ENCODE data around the gene CNNM1.

CNNM1 gene

DNA sequence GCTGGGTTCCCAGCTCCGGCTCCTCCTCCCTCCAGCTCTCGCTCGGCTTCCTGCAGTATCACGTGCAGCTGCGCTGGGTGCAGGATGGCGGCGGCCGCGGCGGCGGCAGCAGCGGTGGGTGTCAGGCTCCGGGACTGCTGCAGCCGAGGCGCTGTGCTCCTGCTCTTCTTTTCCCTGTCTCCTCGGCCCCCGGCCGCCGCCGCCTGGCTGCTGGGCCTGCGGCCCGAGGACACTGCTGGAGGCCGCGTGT lies at the start of gene CNNM1:
TSS of gene CNNM1 (plus strand) at position 53 of the 250 bp plus-strand sequence. CDS start at position 85, 32 bp downstream.
- Mint-ChIP-seq H3K9me3 (peaks cover 0 to 2% of the 10 kb centered on the region in 2 donors), H3K4me3 (peak within 1 kb of the TSS; percentile 56 to 63), H3K36me3 (no peaks in the 10 kb centered on the region), H3K27ac (no peak within 1 kb of the TSS), H3K4me1 (peaks cover 2 to 19% of the 10 kb centered on the region in 2 donors), H3K27me3 (peaks cover 32 to 45% of the 10 kb centered on the region in 2 donors)
- ATAC-seq (replicated peaks): peak; percentile 67 to 71
- DNase-seq: peak; percentile 6

DNA sequence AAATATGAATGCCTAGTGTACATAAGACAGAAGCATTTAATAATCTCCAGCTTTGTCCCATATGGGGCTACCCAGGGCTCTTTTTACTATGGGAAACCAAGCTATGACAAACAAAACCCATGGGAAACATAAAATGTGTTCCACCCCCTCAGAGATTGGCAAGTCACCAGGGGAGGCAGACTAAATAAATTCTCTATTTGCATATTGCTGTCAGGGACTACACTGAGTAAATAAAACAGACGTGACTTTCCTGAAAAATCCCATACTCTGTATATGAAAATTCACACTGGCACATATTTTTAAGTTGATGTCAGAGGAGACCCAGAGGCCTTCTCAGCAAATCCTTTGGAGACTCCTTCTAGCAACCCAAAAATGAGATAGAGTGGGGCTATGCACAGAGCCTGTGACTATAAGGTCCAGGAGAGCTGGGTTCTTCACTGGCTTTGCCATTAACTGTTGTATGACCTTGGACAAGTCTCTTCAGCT lies 49.5 kb upstream of the CNNM1 start:
- DNase-seq (no peak), ATAC-seq (replicated peaks) (no peak)
- peaks cover 0 to 2% of the 10 kb centered on the region in 2 donors for H3K36me3 Mint-ChIP-seq
- no peak overlapping the region for H3K4me3 Mint-ChIP-seq
- H3K4me1 Mint-ChIP-seq: no peaks in the 10 kb centered on the region
- H3K27me3 Mint-ChIP-seq: peaks cover 32 to 60% of the 10 kb centered on the region in 2 donors
- H3K27ac Mint-ChIP-seq: no peak overlapping the region
- H3K9me3 Mint-ChIP-seq: peaks cover 9 to 10% of the 10 kb centered on the region in 2 donors

DNA sequence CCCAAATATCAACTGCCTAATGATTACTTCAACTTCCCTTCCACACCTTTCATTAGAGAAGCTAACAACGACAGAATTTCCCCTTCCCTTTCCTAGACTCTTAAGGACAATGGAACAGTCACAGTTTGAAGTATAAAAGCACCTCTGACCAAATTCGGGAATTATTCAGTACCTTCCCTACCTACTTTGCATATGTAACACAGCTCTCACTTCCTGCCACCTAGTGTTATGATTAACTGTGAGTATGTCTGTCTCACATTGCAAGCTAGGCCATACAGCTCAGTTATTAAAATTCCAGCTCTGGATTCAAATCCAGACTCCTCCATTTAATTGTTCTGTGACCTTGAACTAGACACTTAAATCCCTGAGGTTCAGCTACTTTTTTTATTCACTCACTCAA lies 48.7 kb upstream of the CNNM1 start:
- DNase-seq (no peak), ATAC-seq (replicated peaks) (no peak)
- H3K4me1 Mint-ChIP-seq: no peaks in the 10 kb centered on the region
- peaks cover 34 to 62% of the 10 kb centered on the region in 2 donors for H3K27me3 Mint-ChIP-seq
- no peak overlapping the region for H3K4me3 Mint-ChIP-seq
- peaks cover 0 to 2% of the 10 kb centered on the region in 2 donors for H3K36me3 Mint-ChIP-seq
- H3K27ac Mint-ChIP-seq: no peak overlapping the region
- peaks cover 12 to 13% of the 10 kb centered on the region in 2 donors for H3K9me3 Mint-ChIP-seq

DNA sequence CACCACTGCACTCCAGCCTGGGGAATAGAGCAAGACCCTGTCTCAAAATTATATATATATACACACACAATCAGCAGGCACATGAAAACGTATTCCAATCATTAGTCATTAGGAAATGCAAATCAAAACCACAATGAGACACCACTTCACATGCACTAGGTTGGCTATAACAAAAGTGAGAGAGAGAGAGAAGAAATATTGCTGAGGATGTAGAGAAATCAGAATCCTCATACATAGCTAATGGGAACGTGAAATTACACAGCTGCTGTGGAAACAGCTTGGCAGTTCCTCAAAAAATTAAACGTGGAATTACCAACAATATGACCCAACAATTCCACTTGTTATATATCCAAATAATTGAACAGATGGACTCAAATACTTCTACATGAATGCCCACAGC lies 43.3 kb upstream of the CNNM1 start:
- H3K4me1 Mint-ChIP-seq: no peaks in the 10 kb centered on the region
- ATAC-seq (replicated peaks) (no peak), DNase-seq (no peak)
- H3K27me3 Mint-ChIP-seq: peaks cover 25 to 57% of the 10 kb centered on the region in 2 donors
- peaks cover 12 to 13% of the 10 kb centered on the region in 2 donors for H3K9me3 Mint-ChIP-seq
- H3K36me3 Mint-ChIP-seq: no peaks in the 10 kb centered on the region
- no peak overlapping the region for H3K4me3 Mint-ChIP-seq
- no peak overlapping the region for H3K27ac Mint-ChIP-seq

DNA sequence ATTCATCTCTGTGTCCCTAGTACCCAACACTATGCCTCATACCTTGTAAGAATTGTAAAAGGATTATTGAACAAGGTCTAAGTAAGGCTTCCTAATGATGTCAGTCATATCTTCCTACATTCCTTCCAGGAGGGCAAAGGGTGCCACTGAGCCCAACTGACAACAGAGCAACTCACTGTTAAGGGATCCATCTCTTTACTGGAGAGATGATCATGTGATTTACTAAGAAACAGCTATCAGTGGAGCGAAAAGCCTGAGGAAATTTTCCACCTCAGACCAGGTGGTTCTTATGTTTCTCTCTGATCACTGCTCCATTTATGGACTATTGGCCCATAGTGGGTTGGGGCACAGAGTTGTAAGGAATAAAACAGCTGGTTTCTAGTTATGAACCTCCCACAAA lies 38.9 kb upstream of the CNNM1 start:
- DNase-seq: no peak
- H3K27ac Mint-ChIP-seq: no peak overlapping the region
- no peaks in the 10 kb centered on the region for H3K4me1 Mint-ChIP-seq
- no peaks in the 10 kb centered on the region for H3K9me3 Mint-ChIP-seq
- H3K27me3 Mint-ChIP-seq: peaks cover 13 to 29% of the 10 kb centered on the region in 2 donors
- H3K36me3 Mint-ChIP-seq: no peaks in the 10 kb centered on the region
- no peak for ATAC-seq (replicated peaks)
- H3K4me3 Mint-ChIP-seq: no peak overlapping the region

DNA sequence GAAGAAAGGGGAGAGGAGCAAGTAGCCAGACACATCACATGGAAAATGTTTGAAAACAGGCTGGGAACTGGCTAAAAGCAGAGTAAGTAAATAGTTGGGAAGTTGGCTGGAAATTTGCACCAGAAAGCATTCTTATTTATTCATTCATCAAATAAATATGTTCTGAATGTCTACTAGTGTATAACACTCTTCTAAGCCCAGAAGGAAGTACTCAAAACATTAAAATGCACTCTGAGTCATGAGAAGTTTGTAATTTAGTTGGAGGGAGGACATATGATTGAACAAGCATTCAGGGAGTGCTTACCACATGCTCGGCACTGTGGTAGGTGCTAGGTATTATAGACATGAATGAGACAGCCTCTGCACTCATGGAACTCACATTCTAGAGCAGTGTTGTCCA lies 37.0 kb upstream of the CNNM1 start:
- DNase-seq (no peak), ATAC-seq (replicated peaks) (no peak)
- no peaks in the 10 kb centered on the region for H3K9me3 Mint-ChIP-seq
- no peak overlapping the region for H3K27ac Mint-ChIP-seq
- no peak overlapping the region for H3K4me3 Mint-ChIP-seq
- no peaks in the 10 kb centered on the region for H3K4me1 Mint-ChIP-seq
- H3K27me3 Mint-ChIP-seq: peaks cover 14 to 16% of the 10 kb centered on the region in 2 donors
- no peaks in the 10 kb centered on the region for H3K36me3 Mint-ChIP-seq

DNA sequence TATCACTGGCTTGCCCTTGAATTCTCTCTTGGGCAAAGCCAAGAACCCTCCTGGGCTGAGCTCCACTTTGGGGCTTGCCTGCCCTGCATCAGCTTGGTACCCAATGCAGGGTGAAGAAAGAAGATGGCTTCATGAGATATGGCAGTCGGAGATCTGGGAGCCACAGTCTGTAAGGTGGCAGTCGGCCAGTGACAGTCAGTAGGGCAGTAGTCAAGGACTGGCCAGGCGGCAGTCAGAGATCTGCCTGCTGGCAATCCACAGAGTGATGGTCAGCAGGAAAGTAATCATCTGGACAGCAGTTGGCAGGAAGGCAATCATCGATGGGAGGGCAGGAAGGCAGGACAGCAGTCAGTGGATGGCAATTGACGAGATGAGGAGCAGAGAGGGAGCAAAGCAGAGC lies 32.6 kb upstream of the CNNM1 start:
- H3K4me1 Mint-ChIP-seq: no peaks in the 10 kb centered on the region
- ATAC-seq (replicated peaks): no peak

DNA sequence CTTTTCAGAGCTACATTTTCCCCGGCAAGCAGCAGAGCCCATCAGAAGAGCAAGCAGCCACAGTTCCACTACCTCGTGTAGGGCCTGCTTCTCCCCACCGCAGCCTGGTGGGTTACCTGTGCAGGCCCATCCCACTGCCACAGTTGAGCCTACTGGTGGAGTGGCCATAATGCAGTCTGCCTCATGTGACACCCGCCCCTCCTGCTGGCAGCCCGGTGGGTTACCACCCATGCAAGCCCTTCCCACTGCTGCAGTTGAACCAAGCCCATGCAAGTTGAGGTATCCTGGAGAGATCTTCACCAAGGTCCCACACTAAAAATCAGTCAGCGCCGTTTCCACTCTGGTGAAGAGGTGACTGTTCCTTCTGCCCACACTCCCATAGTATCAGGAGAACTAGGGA lies 32.1 kb upstream of the CNNM1 start:
- Mint-ChIP-seq H3K4me3 (no peak overlapping the region), H3K27me3 (peaks cover 8 to 25% of the 10 kb centered on the region in 2 donors), H3K4me1 (no peaks in the 10 kb centered on the region), H3K27ac (no peak overlapping the region), H3K9me3 (no peaks in the 10 kb centered on the region), H3K36me3 (no peaks in the 10 kb centered on the region)
- ATAC-seq (replicated peaks): peak in 1 of 2 donors; percentile 34
- DNase-seq: no peak

More for the DNA sequence above, 32.6 kb upstream of the CNNM1 start:
- Mint-ChIP-seq H3K27me3 (peaks cover 8 to 23% of the 10 kb centered on the region in 2 donors), H3K4me3 (no peak overlapping the region), H3K27ac (no peak overlapping the region), H3K36me3 (no peaks in the 10 kb centered on the region), H3K9me3 (no peaks in the 10 kb centered on the region)
- no peak for DNase-seq

DNA sequence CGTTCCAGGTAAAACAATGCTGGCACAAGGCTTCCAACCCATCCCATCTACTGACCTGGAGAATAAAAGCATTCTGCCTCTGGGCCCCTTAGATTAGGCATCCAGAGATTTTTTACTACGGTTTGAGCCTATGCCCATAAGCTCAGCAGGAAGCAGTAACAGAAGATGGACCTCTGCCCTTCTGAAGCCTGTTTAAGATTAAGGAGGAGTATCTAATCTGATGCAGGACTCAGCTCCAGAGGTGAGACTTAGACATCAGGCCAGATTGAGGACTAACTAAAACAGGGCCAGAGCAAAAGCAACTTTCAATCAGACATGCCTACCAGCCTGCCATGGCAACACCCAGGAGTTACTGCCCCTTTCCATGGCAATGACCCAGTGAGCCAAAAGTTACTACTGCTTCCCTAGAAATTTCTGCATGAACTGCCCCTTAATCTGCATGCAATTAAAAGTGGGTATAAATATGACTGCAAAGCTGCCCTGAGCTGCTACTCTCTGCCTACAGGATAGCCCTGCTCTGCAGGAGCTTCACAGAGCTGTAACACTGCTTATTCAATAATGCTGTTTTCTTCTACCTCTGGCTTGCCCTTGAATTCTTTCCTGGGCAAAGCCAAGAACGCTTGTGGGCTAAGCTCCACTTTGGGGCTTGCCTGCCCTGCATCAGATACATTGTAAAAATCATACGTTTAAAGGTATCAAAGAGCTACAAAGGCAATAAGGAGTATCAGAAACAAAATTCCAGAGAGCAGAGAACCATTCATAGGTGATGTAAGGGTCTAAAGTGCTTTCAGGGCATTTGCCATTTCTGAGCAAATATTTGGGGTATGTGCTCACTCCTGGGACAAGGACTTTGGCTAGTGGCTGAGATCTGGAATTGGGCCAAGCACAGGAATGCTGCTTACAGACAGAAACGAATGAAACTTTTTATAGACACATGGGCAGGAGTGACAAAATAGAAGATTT lies 25.0 kb upstream of the CNNM1 start:
- Mint-ChIP-seq H3K27me3 (peaks cover 10 to 31% of the 10 kb centered on the region in 2 donors), H3K27ac (no peak overlapping the region), H3K36me3 (no peaks in the 10 kb centered on the region), H3K4me3 (no peak overlapping the region), H3K9me3 (peaks cover 3 to 4% of the 10 kb centered on the region in 2 donors), H3K4me1 (no peaks in the 10 kb centered on the region)
- ATAC-seq (replicated peaks): no peak
- DNase-seq: no peak

DNA sequence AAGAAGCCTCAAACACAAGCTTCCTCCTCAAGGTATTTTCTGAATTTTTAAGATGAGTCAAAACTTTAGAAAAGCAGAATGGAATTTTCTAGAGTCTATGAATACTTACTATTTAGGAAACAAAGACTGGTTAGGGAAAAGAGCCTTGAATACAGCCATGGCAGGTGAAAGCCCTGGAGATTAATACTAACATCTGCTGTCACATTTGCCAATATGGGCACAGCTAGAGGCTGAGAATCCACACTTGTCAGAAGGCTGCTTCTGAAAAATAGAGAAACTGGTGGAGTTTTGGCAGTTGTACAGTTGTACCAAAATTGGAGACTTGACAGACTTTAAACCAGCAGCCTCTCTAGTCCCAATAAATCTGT lies 24.3 kb upstream of the CNNM1 start:
- no peaks in the 10 kb centered on the region for H3K4me1 Mint-ChIP-seq
- no peaks in the 10 kb centered on the region for H3K36me3 Mint-ChIP-seq
- DNase-seq (no peak), ATAC-seq (replicated peaks) (no peak)
- H3K27me3 Mint-ChIP-seq: peaks cover 10 to 26% of the 10 kb centered on the region in 2 donors
- no peak overlapping the region for H3K27ac Mint-ChIP-seq
- H3K9me3 Mint-ChIP-seq: peaks cover 4 to 5% of the 10 kb centered on the region in 2 donors
- no peak overlapping the region for H3K4me3 Mint-ChIP-seq

DNA sequence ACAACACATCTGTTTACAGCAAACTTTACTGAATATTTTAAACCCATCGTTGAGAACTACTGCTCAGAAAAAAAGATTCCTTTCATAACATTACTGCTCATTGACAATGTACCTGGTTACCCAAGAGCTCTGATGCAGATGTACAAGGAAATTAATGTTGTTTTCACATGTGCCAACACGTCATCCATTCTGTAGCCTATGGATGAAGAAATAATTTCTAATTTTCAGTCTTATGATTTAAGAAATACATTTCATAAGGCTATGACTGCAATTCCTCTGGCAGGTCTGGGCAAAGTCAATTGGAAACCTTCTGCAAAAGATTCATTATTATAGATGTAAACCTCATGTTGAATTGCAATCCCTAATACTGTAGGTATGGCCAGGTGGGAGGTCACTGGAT lies 16.7 kb upstream of the CNNM1 start:
- ATAC-seq (replicated peaks) (no peak), DNase-seq (no peak)
- no peaks in the 10 kb centered on the region for H3K4me1 Mint-ChIP-seq
- H3K27me3 Mint-ChIP-seq: peaks cover 4% of the 10 kb centered on the region in 2 donors
- H3K27ac Mint-ChIP-seq: no peak overlapping the region
- no peaks in the 10 kb centered on the region for H3K36me3 Mint-ChIP-seq
- H3K4me3 Mint-ChIP-seq: no peak overlapping the region
- H3K9me3 Mint-ChIP-seq: peaks cover 7 to 8% of the 10 kb centered on the region in 2 donors

DNA sequence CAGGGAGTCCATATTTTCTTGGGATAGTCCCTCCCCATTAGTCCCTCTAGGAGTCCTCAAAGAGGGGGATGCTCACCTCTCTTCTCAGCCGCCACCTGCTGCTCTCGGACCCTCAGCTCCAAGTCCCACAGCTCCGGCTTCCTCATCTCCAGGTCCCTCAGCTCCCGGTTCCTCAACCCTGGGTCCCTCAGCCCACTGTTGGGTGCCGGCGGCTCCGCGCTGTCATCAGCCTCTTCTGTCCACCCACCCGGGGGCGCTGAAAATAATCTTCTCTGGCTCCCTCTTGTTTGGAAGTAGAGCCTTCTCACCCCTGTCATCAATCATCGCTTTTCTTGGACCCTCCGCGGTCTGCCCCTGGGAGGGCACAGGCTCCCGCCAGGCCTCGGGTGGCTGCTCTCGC lies 13.3 kb upstream of the CNNM1 start:
- H3K9me3 Mint-ChIP-seq: no peaks in the 10 kb centered on the region
- no peak for ATAC-seq (replicated peaks)
- H3K4me3 Mint-ChIP-seq: no peak overlapping the region

DNA sequence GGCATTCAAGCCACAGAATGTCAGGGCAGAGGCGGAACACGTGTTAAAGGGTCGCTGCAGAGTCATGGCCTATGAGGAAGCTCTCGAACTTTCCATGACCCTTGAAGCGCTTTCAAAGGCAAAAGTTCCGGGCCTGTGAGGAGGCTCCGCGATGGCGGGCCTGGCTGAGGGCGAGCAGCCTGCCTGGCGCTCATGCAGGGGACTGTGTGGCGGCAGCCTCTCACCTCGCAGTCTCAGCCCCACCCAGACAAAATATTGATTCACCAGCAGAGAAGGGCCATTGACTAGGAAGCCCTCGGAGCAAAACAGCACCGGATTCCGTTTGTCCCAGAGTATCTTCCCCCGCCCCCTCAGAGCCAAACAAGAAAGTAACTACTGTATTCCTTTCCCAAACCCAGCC lies 12.8 kb upstream of the CNNM1 start:
- no peaks in the 10 kb centered on the region for H3K4me1 Mint-ChIP-seq
- no peak for DNase-seq
- no peak overlapping the region for H3K4me3 Mint-ChIP-seq
- H3K9me3 Mint-ChIP-seq: no peaks in the 10 kb centered on the region
- no peak overlapping the region for H3K27ac Mint-ChIP-seq
- H3K36me3 Mint-ChIP-seq: no peaks in the 10 kb centered on the region
- H3K27me3 Mint-ChIP-seq: peaks cover 14 to 16% of the 10 kb centered on the region in 2 donors
- no peak for ATAC-seq (replicated peaks)

More for the DNA sequence above, 13.3 kb upstream of the CNNM1 start:
- Mint-ChIP-seq H3K4me1 (no peaks in the 10 kb centered on the region), H3K27me3 (peaks cover 13% of the 10 kb centered on the region in 2 donors), H3K36me3 (no peaks in the 10 kb centered on the region), H3K27ac (no peak overlapping the region)
- DNase-seq: no peak

DNA sequence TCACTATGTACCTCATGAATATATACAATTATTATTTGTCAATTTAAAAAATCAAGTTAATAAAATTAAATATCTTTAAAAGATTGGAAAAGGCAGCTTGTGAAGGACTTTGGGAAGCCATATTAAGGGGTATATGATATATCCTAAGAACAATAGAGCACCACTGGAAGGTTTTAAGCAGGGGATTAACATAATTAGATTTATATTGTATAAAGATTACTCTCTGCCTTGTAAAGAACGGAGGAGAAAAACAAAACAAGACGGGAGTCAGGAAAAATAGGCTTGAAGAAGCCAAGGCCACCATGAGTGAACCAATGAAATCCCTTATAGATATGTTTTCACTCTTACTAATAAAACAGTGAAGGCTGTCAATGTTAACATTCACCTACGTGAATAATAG lies 11.1 kb upstream of the CNNM1 start:
- Mint-ChIP-seq H3K27ac (no peak overlapping the region), H3K4me1 (no peaks in the 10 kb centered on the region), H3K27me3 (peaks cover 24 to 30% of the 10 kb centered on the region in 2 donors), H3K4me3 (no peak overlapping the region), H3K36me3 (no peaks in the 10 kb centered on the region), H3K9me3 (peaks cover 0 to 1% of the 10 kb centered on the region in 2 donors)
- ATAC-seq (replicated peaks) (no peak), DNase-seq (no peak)

DNA sequence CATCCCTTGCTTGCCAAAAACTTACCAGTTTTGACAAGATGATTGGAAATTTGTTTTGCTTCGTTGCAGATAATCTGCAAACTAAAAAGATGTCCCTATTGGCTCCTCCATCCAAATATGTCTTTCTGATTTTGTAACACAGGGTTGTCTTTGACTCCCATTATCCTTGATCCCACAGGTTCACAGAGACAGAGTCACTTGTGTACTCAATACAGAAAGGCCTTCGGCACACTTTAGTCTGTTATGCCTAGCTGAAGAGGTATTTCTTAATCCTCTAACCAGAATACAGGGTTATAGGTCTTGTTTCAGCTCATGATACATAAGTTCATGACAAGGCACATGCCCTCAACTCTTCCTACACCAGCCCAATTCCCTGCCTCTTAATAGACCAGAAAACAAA lies 10.7 kb upstream of the CNNM1 start:
- Mint-ChIP-seq H3K4me3 (no peak overlapping the region), H3K9me3 (peaks cover 0 to 1% of the 10 kb centered on the region in 2 donors)
- no peak for DNase-seq

More for the DNA sequence above, 10.7 kb upstream of the CNNM1 start:
- ATAC-seq (replicated peaks): no peak
- Mint-ChIP-seq H3K4me1 (no peaks in the 10 kb centered on the region), H3K27me3 (peaks cover 27 to 34% of the 10 kb centered on the region in 2 donors), H3K36me3 (no peaks in the 10 kb centered on the region), H3K27ac (no peak overlapping the region)
